ENCODE data around the gene SOX12.

DNA sequence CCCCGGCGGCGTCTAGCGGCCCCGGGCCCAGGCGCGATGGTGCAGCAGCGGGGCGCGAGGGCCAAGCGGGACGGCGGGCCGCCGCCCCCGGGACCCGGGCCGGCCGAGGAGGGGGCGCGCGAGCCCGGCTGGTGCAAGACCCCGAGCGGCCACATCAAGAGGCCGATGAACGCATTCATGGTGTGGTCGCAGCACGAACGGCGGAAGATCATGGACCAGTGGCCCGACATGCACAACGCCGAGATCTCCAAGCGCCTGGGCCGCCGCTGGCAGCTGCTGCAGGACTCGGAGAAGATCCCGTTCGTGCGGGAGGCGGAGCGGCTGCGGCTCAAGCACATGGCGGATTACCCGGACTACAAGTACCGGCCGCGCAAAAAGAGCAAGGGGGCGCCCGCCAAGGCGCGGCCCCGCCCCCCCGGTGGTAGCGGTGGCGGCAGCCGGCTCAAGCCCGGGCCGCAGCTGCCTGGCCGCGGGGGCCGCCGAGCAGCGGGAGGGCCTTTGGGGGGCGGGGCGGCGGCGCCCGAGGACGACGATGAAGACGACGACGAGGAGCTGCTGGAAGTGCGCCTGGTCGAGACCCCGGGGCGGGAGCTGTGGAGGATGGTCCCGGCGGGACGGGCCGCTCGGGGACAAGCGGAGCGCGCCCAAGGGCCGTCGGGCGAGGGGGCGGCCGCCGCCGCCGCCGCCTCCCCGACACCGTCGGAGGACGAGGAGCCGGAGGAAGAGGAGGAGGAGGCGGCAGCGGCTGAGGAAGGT, 715 bp downstream of the SOX12 start:
- TF ChIP-seq, protein P1, sequence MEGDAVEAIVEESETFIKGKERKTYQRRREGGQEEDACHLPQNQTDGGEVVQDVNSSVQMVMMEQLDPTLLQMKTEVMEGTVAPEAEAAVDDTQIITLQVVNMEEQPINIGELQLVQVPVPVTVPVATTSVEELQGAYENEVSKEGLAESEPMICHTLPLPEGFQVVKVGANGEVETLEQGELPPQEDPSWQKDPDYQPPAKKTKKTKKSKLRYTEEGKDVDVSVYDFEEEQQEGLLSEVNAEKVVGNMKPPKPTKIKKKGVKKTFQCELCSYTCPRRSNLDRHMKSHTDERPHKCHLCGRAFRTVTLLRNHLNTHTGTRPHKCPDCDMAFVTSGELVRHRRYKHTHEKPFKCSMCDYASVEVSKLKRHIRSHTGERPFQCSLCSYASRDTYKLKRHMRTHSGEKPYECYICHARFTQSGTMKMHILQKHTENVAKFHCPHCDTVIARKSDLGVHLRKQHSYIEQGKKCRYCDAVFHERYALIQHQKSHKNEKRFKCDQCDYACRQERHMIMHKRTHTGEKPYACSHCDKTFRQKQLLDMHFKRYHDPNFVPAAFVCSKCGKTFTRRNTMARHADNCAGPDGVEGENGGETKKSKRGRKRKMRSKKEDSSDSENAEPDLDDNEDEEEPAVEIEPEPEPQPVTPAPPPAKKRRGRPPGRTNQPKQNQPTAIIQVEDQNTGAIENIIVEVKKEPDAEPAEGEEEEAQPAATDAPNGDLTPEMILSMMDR (IDR thresholded peaks at IDR 0.05) = no peak
- TF ChIP-seq POLR2AphosphoS5 (IDR thresholded peaks at IDR 0.05) (no peak), POLR2A (IDR thresholded peaks at IDR 0.05; ENCODE audit: low read depth) (no peak), EP300 (IDR thresholded peaks at IDR 0.05) (no peak)

All from esophagus muscularis mucosa (tissue), 4 donors.